ENCODE results near the gene DHRSX. TPM values are rescaled to one million over a fixed set of nuclear protein-coding genes. Genes with fewer than 3 reads are reported as not detected.

Gene DHRSX
- total RNA-seq, 3 donors from 2014 or later (not counting 1 experiment from before 2014, with no cell fraction given), result 21.5 to 26.1 (median 22.9) TPM

DNA sequence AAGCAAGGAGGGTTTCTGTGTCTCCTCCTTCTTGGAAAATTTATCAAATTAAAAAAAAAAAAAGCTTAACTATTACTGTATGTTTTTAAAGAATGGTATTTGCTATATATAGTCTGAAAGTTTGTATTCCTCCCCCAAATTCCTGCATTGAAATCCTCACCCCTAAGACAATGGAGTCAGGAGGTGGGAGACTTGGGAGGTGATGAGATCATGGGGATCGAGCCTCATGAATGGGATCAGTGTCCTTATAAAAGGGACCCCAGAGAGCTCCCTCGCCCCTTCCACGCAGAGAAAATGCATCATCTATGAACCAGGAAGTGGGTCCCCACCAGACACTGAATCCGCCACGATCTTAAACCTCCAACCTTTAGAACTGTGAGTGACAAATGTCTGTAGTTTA is 50.1 kb downstream of the DHRSX start:
- DNase-seq, result no peak
- Mint-ChIP-seq H3K36me3 (no peaks in the 10 kb centered on the region), H3K27ac (no peak overlapping the region), H3K4me1 (peaks cover 7 to 27% of the 10 kb centered on the region in 2 donors), H3K27me3 (ENCODE audit: low read depth in 2 of 2) (no peaks in the 10 kb centered on the region), H3K4me3 (no peak overlapping the region), H3K9me3 (no peaks in the 10 kb centered on the region)
- no peaks in the 10 kb centered on the region for H3K27me3 ChIP-seq (ENCODE audit: control insufficient read depth, insufficient read depth, low read length)
- no peaks in the 10 kb centered on the region for H3K36me3 ChIP-seq (ENCODE audit: control insufficient read depth, insufficient read depth, low read length)
- TF ChIP-seq, protein P1, sequence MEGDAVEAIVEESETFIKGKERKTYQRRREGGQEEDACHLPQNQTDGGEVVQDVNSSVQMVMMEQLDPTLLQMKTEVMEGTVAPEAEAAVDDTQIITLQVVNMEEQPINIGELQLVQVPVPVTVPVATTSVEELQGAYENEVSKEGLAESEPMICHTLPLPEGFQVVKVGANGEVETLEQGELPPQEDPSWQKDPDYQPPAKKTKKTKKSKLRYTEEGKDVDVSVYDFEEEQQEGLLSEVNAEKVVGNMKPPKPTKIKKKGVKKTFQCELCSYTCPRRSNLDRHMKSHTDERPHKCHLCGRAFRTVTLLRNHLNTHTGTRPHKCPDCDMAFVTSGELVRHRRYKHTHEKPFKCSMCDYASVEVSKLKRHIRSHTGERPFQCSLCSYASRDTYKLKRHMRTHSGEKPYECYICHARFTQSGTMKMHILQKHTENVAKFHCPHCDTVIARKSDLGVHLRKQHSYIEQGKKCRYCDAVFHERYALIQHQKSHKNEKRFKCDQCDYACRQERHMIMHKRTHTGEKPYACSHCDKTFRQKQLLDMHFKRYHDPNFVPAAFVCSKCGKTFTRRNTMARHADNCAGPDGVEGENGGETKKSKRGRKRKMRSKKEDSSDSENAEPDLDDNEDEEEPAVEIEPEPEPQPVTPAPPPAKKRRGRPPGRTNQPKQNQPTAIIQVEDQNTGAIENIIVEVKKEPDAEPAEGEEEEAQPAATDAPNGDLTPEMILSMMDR (IDR thresholded peaks at IDR 0.05), result no peak
- no peak for ATAC-seq
- no peak overlapping the region for H3K27ac ChIP-seq (ENCODE audit: low read length)
- H3K4me1 ChIP-seq (ENCODE audit: control insufficient read depth, insufficient read depth, low read length), result peaks cover 3% of the 10 kb centered on the region
- no peaks in the 10 kb centered on the region for H3K9me3 ChIP-seq (ENCODE audit: control insufficient read depth, insufficient read depth, low read length)
- 63% methylated on average over 3 of the region's 5 CpGs for WGBS (ENCODE audit: insufficient coverage)
- intact Hi-C loops (cut with micrococcal nuclease), result no loop called here
- no peak overlapping the region for H3K4me3 ChIP-seq (ENCODE audit: low read length)

DNA sequence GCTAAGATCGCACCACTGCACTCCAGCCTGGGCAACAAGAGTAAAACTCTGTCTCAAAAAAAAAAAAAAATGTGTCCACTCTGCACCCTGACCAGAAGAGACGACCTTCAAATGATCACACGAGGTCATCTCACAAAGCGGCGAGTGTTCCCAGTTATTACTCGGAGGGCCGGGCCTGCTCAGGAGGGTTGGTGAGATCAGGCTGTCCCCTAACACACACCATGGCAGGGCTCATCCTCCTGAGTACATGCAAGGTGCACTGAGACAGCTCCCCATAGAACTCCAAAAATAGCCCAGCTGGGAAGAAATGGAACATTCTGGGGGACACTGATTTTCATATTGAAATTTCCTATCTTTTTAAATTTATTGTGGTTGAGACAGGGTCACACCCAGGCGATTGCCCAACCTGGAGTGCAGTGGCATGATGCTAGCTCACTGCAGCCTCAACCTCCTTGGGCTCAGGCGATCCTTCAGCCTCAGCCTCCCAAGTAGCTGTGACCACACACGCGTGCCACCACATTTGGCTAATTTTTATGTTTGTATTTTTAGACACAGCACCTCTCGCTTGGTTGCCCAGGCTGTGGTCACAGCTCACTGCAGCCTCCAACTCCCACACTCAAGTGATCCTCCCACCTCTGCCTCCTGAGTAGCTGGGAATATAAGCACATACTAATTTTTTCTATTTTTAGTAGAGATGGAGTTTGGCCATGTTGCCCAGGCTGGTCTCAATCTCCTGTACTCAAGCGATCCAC is 51.5 kb downstream of the DHRSX start:
- H3K27ac ChIP-seq (ENCODE audit: low read length), result no peak overlapping the region
- H3K27ac Mint-ChIP-seq, result no peak overlapping the region
- H3K4me1 ChIP-seq (ENCODE audit: control insufficient read depth, insufficient read depth, low read length), result peaks cover 3% of the 10 kb centered on the region
- WGBS (ENCODE audit: insufficient coverage), result 89% methylated on average over 13 of the region's 13 CpGs
- no peaks in the 10 kb centered on the region for H3K27me3 Mint-ChIP-seq (ENCODE audit: low read depth in 2 of 2)
- DNase-seq (no peak), ATAC-seq (no peak)
- H3K36me3 Mint-ChIP-seq, result no peaks in the 10 kb centered on the region
- intact Hi-C loops (cut with micrococcal nuclease), result no loop called here
- no peak overlapping the region for H3K4me3 ChIP-seq (ENCODE audit: low read length)
- TF ChIP-seq, protein P1 (IDR thresholded peaks at IDR 0.05), result no peak
- no peaks in the 10 kb centered on the region for H3K27me3 ChIP-seq (ENCODE audit: control insufficient read depth, insufficient read depth, low read length)
- H3K9me3 Mint-ChIP-seq, result no peaks in the 10 kb centered on the region
- H3K4me1 Mint-ChIP-seq, result peaks cover 7 to 27% of the 10 kb centered on the region in 2 donors
- H3K4me3 Mint-ChIP-seq, result no peak overlapping the region
- no peaks in the 10 kb centered on the region for H3K36me3 ChIP-seq (ENCODE audit: control insufficient read depth, insufficient read depth, low read length)
- H3K9me3 ChIP-seq (ENCODE audit: control insufficient read depth, insufficient read depth, low read length), result no peaks in the 10 kb centered on the region

DNA sequence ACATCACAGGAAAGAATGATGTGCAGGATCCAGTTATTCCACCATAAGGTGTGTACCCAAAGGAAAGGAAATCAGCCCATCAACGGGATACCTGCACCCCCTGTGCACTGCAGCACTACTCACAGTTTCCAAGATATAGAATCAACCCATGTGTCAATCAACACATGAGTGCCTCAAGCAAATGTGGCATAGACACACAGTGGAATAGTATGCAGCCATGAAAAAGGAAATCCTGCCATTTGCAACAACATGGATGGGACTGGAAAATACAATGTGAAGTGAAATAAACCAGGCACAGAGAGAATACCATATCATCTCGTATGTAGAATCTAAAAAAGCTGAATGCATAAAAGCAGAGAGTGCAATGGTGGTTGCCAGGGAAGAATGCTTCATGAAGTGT is 53.3 kb downstream of the DHRSX start:
- Histone ChIP-seq H3K36me3 (ENCODE audit: control insufficient read depth, insufficient read depth, low read length) (no peaks in the 10 kb centered on the region), H3K4me1 (ENCODE audit: control insufficient read depth, insufficient read depth, low read length) (peaks cover 3% of the 10 kb centered on the region), H3K4me3 (ENCODE audit: low read length) (no peak overlapping the region), H3K27me3 (ENCODE audit: control insufficient read depth, insufficient read depth, low read length) (no peaks in the 10 kb centered on the region), H3K27ac (ENCODE audit: low read length) (no peak overlapping the region), H3K9me3 (ENCODE audit: control insufficient read depth, insufficient read depth, low read length) (no peaks in the 10 kb centered on the region)
- no peaks in the 10 kb centered on the region for H3K36me3 Mint-ChIP-seq
- intact Hi-C loops (cut with micrococcal nuclease), result no loop called here
- peaks cover 7 to 22% of the 10 kb centered on the region in 2 donors for H3K4me1 Mint-ChIP-seq
- H3K27me3 Mint-ChIP-seq (ENCODE audit: low read depth in 2 of 2), result no peaks in the 10 kb centered on the region
- 100% methylated on average over 1 of the region's 2 CpGs for WGBS (ENCODE audit: insufficient coverage)
- H3K4me3 Mint-ChIP-seq, result no peak overlapping the region
- TF ChIP-seq, protein P1 (IDR thresholded peaks at IDR 0.05), result no peak
- ATAC-seq, result no peak
- H3K27ac Mint-ChIP-seq, result no peak overlapping the region
- DNase-seq, result no peak
- H3K9me3 Mint-ChIP-seq, result no peaks in the 10 kb centered on the region

DNA sequence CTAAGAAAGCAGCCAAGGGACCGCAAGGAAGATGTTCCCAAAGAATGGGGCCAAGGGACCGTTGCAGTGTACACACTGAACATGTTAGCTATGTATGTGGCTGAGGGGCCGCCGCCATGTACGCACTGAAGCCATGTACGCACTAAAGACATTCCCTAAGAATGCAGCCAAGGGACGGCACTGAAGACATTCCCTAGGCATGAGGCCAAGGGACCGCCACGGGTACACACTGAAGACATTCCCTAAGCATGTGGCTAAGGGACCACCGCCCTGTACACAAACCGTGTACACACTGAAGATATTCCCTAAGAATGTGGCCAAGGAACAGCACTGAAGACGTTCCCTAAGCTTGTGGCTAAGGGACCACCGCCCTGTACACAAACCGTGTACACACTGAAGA is 54.0 kb downstream of the DHRSX start:
- WGBS (ENCODE audit: insufficient coverage), result 97% methylated on average over 14 of the region's 14 CpGs
- Histone ChIP-seq H3K4me3 (ENCODE audit: low read length) (no peak overlapping the region), H3K4me1 (ENCODE audit: control insufficient read depth, insufficient read depth, low read length) (peaks cover 3% of the 10 kb centered on the region), H3K9me3 (ENCODE audit: control insufficient read depth, insufficient read depth, low read length) (no peaks in the 10 kb centered on the region), H3K27ac (ENCODE audit: low read length) (no peak overlapping the region), H3K27me3 (ENCODE audit: control insufficient read depth, insufficient read depth, low read length) (no peaks in the 10 kb centered on the region), H3K36me3 (ENCODE audit: control insufficient read depth, insufficient read depth, low read length) (no peaks in the 10 kb centered on the region)
- Mint-ChIP-seq H3K27ac (no peak overlapping the region), H3K9me3 (no peaks in the 10 kb centered on the region), H3K4me3 (no peak overlapping the region), H3K4me1 (peaks cover 7 to 19% of the 10 kb centered on the region in 2 donors), H3K27me3 (ENCODE audit: low read depth in 2 of 2) (no peaks in the 10 kb centered on the region), H3K36me3 (no peaks in the 10 kb centered on the region)
- intact Hi-C loops (cut with micrococcal nuclease), result no loop called here
- DNase-seq, result no peak
- no peak for ATAC-seq
- TF ChIP-seq, protein P1 (IDR thresholded peaks at IDR 0.05), result no peak
